NCI-H2196 treated with DMSO at 0.1 percent for 48 hours (cell line): ENCODE data around the gene UQCRH.
"Not testable (repeated sequence)": the region's sequence is repeated elsewhere in the genome, so short reads cannot be mapped to it uniquely, and the experiment has no call there.

Source experiments
- DNase-seq: peaks from one replicate; lab custom pipeline; 2025; ENCODE audit not compliant: unreplicated experiment; lab: John Stamatoyannopoulos, UW

The UQCRH gene

GRCh38 chr1:46298387-46298786, 5.1 kb upstream of the UQCRH start:
- no peak for DNase-seq

DNA sequence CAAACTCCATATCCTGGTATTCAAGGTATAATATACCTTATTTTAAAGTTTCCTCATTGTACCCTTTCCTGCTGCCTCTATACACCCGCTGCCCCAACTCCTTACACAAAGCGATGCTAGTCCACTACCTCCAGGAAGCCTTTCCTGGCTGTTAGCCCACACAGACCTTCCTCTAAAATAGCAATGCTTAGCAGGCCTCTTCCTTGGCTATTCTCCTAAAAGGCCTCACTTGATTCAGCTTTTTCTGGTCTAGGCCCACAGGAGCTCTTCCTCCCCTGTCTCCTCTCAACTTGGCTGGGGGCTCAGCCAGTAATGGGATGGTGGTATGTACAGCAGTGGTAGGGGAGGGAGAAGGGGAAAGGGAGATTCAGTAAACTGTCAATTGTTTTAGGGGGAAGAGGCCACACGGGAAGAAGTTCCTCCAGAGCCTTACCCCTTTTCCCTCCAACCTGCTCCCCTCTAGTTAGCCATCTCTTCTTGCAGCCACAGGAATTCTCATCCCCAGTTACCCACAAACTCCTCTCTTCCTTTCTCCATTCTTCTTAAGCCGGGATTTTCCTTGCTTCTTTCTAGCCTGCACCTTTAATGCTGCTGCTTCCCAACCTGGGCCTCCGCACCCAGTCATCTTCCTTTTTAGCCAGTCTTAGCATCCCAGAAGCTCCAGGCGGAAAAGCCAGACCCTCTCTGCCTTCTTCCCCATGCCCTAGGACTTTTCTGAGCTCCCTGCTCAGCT, 2.7 kb upstream of the UQCRH start:
- no peak for DNase-seq

DNA sequence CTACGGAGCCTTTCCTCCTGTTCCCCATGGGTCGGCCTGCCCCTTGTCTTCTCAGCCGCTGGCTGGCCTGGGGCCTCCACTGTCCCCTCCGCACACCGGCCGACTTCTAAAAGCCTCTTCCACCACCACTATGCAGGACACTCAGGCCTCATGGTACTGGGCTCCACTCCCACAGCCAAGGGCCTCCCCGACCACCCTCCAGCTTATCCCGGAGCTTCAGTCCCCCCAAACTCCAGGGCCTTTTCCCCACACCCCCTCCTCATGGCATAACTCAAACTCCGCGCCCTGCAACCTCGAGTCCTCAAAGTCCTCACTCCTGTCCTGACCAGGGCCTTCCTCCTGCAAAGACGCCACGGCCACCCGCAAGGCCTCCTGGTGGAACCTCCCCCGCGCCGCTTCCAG, 2.1 kb upstream of the UQCRH start:
- DNase-seq = no peak

DNA sequence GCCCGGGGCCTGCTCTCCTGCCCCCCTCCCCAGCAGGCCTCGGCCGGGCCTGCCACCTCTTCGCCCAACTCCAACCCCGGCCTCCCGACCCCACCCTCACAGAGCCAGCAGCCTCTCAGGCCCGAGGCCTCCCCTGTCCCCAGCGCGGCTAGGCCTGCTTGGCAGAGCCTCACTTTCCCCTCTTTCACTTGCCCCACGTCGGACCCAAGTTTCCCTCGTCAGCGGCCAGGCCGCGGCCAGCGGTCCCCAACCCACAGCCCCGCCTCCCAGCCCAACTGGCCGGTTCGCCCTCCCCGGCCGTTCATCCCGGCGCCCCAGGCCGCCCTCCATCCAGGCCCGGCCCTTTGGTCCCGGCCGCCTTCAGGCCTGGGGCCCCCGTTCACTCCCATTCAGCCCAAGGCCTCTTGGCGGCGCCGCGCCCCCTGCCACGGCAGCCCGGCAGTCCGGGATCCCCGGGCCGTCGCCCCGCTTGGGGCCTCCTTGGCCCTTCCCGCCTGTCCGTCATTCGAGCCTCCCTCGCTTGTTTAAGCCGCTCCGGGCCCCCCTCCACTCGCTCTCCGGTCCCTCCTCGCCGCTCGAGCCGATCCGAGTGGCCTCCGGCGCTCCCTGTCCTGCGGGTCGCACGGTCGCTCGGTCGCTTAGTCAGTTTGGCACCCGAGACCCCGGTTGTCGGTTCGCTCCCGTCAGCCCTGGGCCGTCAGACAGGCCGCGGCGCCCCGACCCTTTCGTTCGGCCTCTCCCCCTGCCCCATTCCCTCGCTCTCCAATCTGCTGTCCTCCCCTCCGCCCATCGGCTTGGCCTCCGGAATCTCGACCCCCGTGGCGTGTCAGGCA, 1.5 kb upstream of the UQCRH start:
- no peak for DNase-seq

DNA sequence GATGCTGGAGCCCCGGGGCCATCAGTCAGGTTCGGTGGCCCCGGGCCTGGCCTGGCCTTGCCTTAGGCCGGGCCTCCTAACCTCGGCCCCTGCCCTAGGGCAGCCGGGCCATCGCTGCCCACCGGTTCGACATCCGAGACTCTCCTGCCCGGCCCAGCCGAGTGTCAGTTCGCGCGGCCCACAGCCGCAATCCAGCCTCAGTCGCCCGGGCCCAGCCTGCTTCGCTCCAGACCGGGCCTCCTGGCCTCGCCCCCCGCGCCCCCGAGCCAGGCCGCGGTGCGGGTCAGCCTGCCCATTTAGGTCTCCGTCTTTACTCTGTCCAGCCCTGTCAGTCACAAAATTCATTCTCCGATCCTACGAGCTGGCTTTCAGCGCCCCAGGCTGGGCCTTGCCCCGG, 859 bp upstream of the UQCRH start:
- DNase-seq = no peak

GRCh38 chr1:46303872-46304326, 401 bp downstream of the UQCRH start:
- DNase-seq = no peak

- no peak for DNase-seq
Observed at GRCh38 chr1:46306159-46306530, 2.6 kb downstream of the UQCRH start.

GRCh38 chr1:46309401-46310159, 6.1 kb downstream of the UQCRH start:
- no peak for DNase-seq

GRCh38 chr1:46310321-46310720, 6.8 kb downstream of the UQCRH start:
- DNase-seq = no peak

DNA sequence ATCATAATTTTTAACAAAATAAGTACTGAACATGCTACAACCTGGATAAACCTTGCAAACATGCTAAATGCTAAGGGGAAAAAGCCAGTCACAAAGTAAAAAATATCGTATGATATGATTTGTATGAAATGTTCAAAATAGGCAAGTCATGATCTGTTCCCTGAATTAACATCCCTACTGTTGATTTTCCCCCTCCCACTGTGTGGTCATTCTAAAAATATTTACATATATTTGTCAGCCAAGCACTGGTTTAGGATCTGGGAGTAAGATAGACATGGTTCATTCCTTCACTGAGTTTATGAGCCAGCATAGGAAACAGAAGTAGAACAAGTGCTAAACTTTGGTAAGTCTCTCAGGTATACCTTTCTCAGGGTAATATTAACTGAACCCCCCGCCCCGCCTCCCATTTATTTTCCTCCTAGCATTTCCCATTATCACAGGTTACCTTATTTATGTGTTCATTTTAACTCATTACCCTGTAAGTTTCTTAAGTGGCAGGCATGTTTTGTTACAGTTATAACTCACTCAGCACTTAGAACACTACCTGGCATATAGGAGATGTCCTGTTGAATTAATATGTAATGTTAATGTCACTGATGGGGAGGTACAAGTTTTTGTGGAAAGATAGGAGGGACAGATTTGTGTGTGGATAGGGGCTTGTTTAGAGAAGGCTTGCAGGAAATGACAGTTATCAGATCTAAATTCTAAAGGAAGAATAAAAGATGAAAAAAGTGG, 12.3 kb downstream of the UQCRH start:
- DNase-seq = no peak

DNA sequence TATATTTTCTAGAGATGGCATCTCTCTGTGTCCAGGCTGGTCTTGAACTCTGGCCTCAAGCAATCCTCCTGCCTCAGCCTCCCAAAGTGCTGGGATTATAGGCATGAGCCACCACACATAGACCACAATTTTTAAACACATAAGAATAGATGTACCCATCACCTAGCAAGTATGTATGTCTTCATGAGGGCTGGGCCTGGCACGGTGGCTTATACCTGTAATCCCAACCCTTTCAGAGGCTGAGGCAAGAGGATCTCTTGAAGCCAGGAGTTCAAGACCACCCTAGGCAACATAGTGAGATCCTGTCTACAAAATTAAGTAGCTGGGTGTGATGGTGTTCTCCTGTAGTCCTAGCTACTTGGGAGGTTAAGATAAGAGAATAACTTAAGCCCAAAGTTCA, 13.8 kb downstream of the UQCRH start:
- DNase-seq = no peak

- not testable (repeated sequence) for DNase-seq
Observed at GRCh38 chr1:46319301-46319700, 15.8 kb downstream of the UQCRH start.

DNA sequence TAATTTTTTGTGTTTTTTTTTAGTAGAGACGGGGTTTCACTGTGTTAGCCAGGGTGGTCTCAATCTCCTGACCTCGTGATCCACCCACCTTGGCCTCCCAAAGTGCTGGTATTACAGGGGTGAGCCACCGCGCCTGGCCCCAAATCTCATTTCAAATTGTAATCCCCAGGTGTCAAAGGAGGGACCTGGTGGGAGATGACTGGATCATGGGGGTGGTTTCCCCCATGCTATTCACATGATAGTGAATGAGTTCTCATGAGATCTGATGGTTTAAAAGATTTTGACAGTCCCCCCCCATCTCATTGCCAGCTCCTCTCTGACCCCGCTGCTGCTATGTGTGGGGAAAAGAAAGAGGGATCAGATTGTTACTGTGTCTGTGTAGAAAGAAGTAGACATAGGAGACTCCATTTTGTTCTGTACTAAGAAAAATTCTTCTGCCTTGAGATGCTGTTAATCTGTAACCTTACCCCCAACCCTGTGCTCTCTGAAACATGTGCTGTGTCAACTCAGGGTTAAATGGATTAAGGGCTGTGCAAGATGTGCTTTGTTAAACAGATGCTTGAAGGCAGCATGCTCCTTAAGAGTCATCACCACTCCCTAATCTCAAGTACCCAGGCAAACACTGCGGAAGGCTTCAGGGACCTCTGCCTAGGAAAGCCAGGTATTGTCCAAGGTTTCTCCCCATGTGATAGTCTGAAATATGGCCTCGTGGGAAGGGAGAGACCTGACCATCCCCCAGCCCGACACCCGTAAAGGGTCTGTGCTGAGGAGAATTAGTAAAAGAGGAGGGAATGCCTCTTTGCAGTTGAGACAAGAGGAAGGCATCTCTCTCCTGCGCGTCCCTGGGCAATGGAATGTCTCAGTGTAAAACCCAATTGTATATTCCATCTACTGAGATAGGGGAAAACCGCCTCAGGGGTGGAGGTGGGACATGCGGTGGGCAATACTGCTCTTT, 16.7 kb downstream of the UQCRH start:
- DNase-seq = not testable (repeated sequence)

GRCh38 chr1:46322191-46322590, 18.7 kb downstream of the UQCRH start:
- DNase-seq = not testable (repeated sequence)

- DNase-seq = not testable (repeated sequence)
Observed at GRCh38 chr1:46325285-46326076, 22.0 kb downstream of the UQCRH start.

DNA sequence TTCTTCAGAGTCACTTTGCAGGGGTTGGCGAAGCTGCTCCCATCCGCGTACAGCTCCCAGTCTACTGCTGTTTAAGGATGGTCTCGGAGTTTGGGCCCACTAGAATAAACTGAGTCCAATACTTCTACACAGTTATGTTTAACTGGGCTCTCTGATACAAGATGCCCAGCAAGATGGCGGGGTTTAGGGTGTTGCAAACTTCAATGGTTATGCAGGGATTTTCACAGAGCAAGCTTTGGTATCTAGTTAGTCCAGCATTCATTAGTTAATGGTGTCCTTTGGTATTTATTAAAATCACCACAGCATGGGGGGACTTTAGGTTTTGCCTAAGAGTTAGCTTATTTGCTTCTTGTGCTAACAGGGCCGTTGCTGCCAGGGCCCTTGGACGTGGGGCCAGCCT, 24.7 kb downstream of the UQCRH start:
- not testable (repeated sequence) for DNase-seq

GRCh38 chr1:46329807-46330206, 26.3 kb downstream of the UQCRH start:
- DNase-seq = not testable (repeated sequence)

- not testable (repeated sequence) for DNase-seq
Observed at GRCh38 chr1:46330381-46330780, 26.9 kb downstream of the UQCRH start.
